22Rv1 (cell line): Measurements from ENCODE around the gene TTLL4.

Experiments used
- CTCF ChIP-seq: fragments of 450-650 bp; IDR thresholded peaks from 2 replicates; pipeline ENCODE4 v1.5.1; 2017; ENCODE audit warnings: mild to moderate bottlenecking
- ZFX ChIP-seq: fragments of 450-650 bp; IDR thresholded peaks from 2 replicates; pipeline ENCODE4 v1.6.1; 2017; ENCODE audit warnings: antibody characterized with exemption, borderline replicate concordance

DNA sequence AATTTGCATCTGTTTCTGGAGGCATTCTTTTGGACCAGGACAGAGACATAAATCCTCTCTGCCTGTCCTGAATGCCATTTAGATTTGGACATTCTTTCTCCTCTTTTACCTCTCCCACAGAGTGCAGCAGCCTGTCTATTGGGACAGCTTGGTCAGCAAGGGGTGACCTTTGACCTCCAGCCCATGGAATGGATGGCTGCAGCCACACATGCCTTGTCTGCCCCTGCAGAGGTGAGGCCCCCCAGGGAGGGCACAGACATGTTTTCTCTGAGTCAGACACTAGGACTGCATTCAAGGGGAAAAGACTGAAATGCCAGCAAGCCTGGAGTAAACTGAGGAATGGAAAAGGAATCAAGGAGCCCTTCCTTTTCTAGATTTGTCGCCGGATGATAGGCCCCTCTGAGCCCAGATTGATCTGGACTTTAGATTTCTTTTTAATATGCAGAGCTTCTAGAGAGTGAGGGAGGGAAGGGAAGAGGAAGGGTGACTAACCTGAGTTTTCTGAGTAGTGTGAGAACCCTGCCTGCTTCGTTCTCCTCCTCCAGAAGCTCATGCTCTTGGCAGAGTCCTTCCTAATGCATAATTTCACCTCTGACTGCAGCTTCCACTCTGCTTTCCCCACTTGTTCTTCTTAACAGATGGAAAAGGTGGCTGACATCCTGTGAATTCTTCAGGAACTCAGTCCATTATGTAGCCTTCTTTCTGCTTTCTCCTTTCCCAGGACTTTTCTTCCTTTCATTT lies 16.1 kb upstream of the TTLL4 start:
- TF ChIP-seq CTCF (no peak), ZFX (no peak)
